Spleen (tissue), 11 donors: ENCODE results near the gene FZD4. TPM values are rescaled to one million over a fixed set of nuclear protein-coding genes. Genes with fewer than 3 reads are reported as not detected.

Source experiments
- DNase-seq: peaks from one replicate; pipeline ENCODE4 v3.0.0-alpha.2; 2020
- H3K27ac ChIP-seq, 8 donors: fragments of 200-600 bp; sonication (generic) in 7 of 8; 1 replicate in 4 of 8; 2 replicates in 4 of 8; pipeline versions ENCODE4 v1.5.0 to v1.8.0; 2016 to 2021; ENCODE audit warnings: inconsistent platforms in 4 of 8, mild to moderate bottlenecking in 4 of 8, moderate library complexity in 1 of 8
- H3K27me3 ChIP-seq, 7 donors: fragments of 200-600 bp; sonication (generic) in 6 of 7; replicated peaks in 1 of 7; 1 replicate in 4 of 7; 2 replicates in 3 of 7; pipeline versions ENCODE4 v1.5.0 to v1.8.0; 2016 to 2021; ENCODE audit warnings: inconsistent platforms in 3 of 7, mild to moderate bottlenecking in 1 of 7
- H3K36me3 ChIP-seq, 6 donors: fragments of 200-600 bp; sonication (generic) in 5 of 6; 1 replicate in 4 of 6; 2 replicates in 2 of 6; pipeline versions ENCODE4 v1.5.0 to v1.8.0; 2016 to 2021; ENCODE audit warnings: inconsistent platforms in 2 of 6
- H3K4me1 ChIP-seq, 6 donors: fragments of 200-600 bp; sonication (generic) in 5 of 6; 1 replicate in 3 of 6; 2 replicates in 3 of 6; pipeline versions ENCODE4 v1.5.0 to v1.8.0; 2016 to 2021; ENCODE audit warnings: inconsistent platforms in 3 of 6
- H3K4me3 ChIP-seq, 8 donors: fragments of 200-600 bp; sonication (generic) in 7 of 8; 1 replicate in 4 of 8; 2 replicates in 4 of 8; pipeline versions ENCODE4 v1.5.0 to v1.8.0; 2016 to 2021; ENCODE audit warnings: inconsistent platforms in 4 of 8, mild to moderate bottlenecking in 4 of 8, moderate library complexity in 2 of 8
- H3K9me3 ChIP-seq, 8 donors: fragments of 200-600 bp; sonication (generic) in 7 of 8; 1 replicate in 4 of 8; 2 replicates in 4 of 8; pipeline versions ENCODE4 v1.5.0 to v1.8.0; 2016 to 2021; ENCODE audit warnings: inconsistent platforms in 4 of 8
- CTCF ChIP-seq, 11 experiments: fragments of 200-600 bp in 7 of 11; fragments of 450-650 bp in 4 of 11; sonication (generic) in 4 of 11; IDR thresholded peaks in 8 of 11; conservative IDR thresholded peaks in 3 of 11; 1 replicate in 7 of 11; 2 replicates in 4 of 11; pipeline versions ENCODE4 v1.4.0 to v1.8.0; 2016 to 2021; ENCODE audit warnings: antibody characterized with exemption in 11 of 11, inconsistent platforms in 4 of 11, mild to moderate bottlenecking in 1 of 11
- POLR2A ChIP-seq, 3 donors: fragments of 450-650 bp; IDR thresholded peaks; one replicate each; pipeline ENCODE4 v1.5.1; 2017; ENCODE audit warnings: antibody characterized with exemption in 3 of 3, mild to moderate bottlenecking in 1 of 3
- POLR2AphosphoS5 ChIP-seq, 3 donors: sonication (generic); formaldehyde crosslinking; IDR thresholded peaks; one replicate each; pipeline ENCODE4 v1.5.1; 2017; ENCODE audit warnings: antibody characterized with exemption in 3 of 3
- WGBS, 5 donors: extraction: QIAGEN DNeasy Blood & Tissue Kit in 3 of 5; methylation state at CpG; one replicate each; pipeline versions ENCODE4 v1.1.5 to v1.1.7; 2013 to 2018; 5-methylcytosine and 5-hydroxymethylcytosine counted together
- intact Hi-C: fragments of 100-400 bp; cut with DNase I; formaldehyde crosslinking; loops from one replicate; pipeline ENCODE4 v1.15.0; 2023; ENCODE audit warnings: low total_unique reads
- polyA plus RNA-seq, 3 donors: library from polyadenylated mRNA; stranded (reverse); fragments of 200-250 nt; gene quantifications; one replicate each; pipeline ENCODE4 v1.2.1, GENCODE V29; 2013
- total RNA-seq, 7 donors: library from RNA; depleted of rRNA in 3 of 7; stranded (reverse); fragments of >200 nt in 3 of 7; fragmentation: NEBNext Ultra II Directional in 4 of 7; extraction: Animal tissue kit (Norgen Biotek cat#: 25700) in 4 of 7; gene quantifications; one replicate each; pipeline versions ENCODE4 v1.1.0 to v1.2.1, GENCODE V29; 2016 to 2021
- donor health status: healthy with polysubstance abuse.
- donor health status: DM: no; HTN: no; CAD: no; lungs with moderate emphysema.
- donor health status: DM: no; HTN: no; CAD: no.
- donor health status: Bipolar disorder and iron deficiency.
- donor health status: healthy.
- donor health status: DM: no; HTN: no; CAD: no.
- donor health status: DM: yes; HTN: yes; CAD: no.

FZD4 gene
- total and polyA plus RNA-seq, 10 donors: 3.0 to 46.7 (median 21.7) TPM

DNA sequence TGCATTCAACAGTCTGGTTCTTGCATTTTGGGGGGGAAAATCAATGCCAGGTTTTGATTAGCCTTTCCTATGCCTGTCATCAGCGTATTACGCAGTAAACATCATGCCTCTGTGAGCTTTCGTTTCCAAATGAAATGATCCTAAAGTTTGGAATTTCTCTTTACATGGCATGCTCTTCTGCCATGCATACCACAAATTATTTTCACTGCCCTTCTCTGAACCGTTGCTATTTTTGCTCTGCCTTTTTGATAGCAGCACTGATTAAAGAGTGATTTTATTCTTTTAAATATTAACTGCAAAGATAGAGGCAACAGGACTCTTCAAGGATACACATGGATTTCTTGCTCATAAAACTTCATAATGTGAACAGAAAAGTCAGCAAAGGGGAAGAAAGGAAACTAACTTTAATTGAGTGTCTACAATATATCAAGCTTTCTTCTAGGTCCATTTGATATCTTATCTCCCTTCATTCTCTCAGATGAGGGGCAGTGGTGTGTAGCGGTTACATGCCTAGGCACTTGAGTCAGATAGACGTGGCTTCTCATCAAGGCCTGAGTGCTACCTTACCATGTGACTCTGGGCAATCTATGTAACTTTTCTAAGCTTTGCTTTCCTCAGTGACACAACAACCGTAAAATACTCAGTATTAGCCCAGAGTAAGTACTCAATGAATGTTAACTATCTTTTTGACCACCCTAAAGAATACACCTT is 25.0 kb upstream of the FZD4 start:
- TF ChIP-seq CTCF (IDR thresholded peaks at IDR 0.05 in 8 of 11, conservative IDR thresholded peaks at IDR 0.05 in 3 of 11): no peak
- TF ChIP-seq POLR2AphosphoS5 (IDR thresholded peaks at IDR 0.05): no peak
- TF ChIP-seq POLR2A (IDR thresholded peaks at IDR 0.05): no peak
- H3K4me1 ChIP-seq: peaks cover 0 to 24% (median 7%) of the 10 kb centered on the region in 6 donors
- intact Hi-C loops: no loop called here
- no peak for DNase-seq
- H3K27ac ChIP-seq: peak overlapping the region in 5 of 8 donors; percentile 37 to 64 (median 60)
- H3K9me3 ChIP-seq: no peaks in the 10 kb centered on the region
- no peaks in the 10 kb centered on the region for H3K27me3 ChIP-seq
- no peaks in the 10 kb centered on the region for H3K36me3 ChIP-seq
- WGBS, 5 donors: 71 to 88% (median 82%) methylated on average over 7 of the region's 7 CpGs
- no peak overlapping the region for H3K4me3 ChIP-seq

- no peak for DNase-seq
- intact Hi-C loops: no loop called here
- H3K36me3 ChIP-seq: no peaks in the 10 kb centered on the region
- H3K4me1 ChIP-seq: peaks cover 0 to 24% (median 7%) of the 10 kb centered on the region in 6 donors
- H3K27me3 ChIP-seq: no peaks in the 10 kb centered on the region
- H3K27ac ChIP-seq: peak overlapping the region in 6 of 8 donors; percentile 37 to 64 (median 60)
- WGBS, 5 donors: 45 to 57% (median 46%) methylated on average over 3 of the region's 3 CpGs
- no peak overlapping the region for H3K4me3 ChIP-seq
- H3K9me3 ChIP-seq: peaks cover 0 to 4% (median 0%) of the 10 kb centered on the region in 8 donors
- TF ChIP-seq CTCF (IDR thresholded peaks at IDR 0.05 in 8 of 11, conservative IDR thresholded peaks at IDR 0.05 in 3 of 11): peak in 10 of 11 experiments; percentile 13 to 62 (median 50)
- TF ChIP-seq POLR2A (IDR thresholded peaks at IDR 0.05): no peak
- TF ChIP-seq POLR2AphosphoS5 (IDR thresholded peaks at IDR 0.05): no peak
Observed at GRCh38 chr11:86978756-86979608, 23.8 kb upstream of the FZD4 start.

DNA sequence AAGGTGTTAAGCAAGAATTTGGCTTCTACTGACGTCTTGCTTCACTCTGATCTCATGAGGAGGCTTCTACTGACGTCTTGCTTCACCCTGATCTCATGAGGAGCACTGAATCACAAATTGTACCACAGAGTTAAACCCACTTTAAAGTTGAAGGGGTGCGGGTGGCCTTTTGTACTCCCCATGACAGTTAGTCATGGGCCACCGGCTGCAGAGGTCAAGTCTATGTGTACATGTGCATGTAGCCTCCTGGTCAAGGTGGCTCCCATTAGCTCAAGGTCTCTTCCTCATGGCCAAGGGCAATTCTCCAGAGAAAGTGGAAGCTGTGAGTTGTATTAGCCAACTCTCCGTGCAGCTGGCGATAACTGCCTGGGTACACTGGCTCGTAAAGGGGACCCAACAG is 23.1 kb upstream of the FZD4 start:
- WGBS, 5 donors: 44 to 74% (median 58%) methylated on average over 7 of the region's 7 CpGs
- H3K27ac ChIP-seq: peak overlapping the region in 6 of 8 donors; percentile 37 to 64 (median 54)
- H3K27me3 ChIP-seq: no peaks in the 10 kb centered on the region
- intact Hi-C loops: no loop called here
- H3K9me3 ChIP-seq: peaks cover 0 to 10% (median 5%) of the 10 kb centered on the region in 8 donors
- H3K4me1 ChIP-seq: peaks cover 0 to 22% (median 7%) of the 10 kb centered on the region in 6 donors
- H3K4me3 ChIP-seq: no peak overlapping the region
- TF ChIP-seq POLR2AphosphoS5 (IDR thresholded peaks at IDR 0.05) (peak in 1 of 3 donors; percentile 56), POLR2A (IDR thresholded peaks at IDR 0.05) (no peak)
- no peak for DNase-seq
- H3K36me3 ChIP-seq: no peaks in the 10 kb centered on the region

- DNase-seq: no peak
- intact Hi-C loops: no loop called here
- 78 to 89% (median 82%) methylated on average over 6 of the region's 6 CpGs for whole genome bisulfite sequencing, 5 donors
Observed at GRCh38 chr11:86977441-86978050, 22.4 kb upstream of the FZD4 start.

More at GRCh38 chr11:86977441-86978050, 22.4 kb upstream of the FZD4 start:
- Histone ChIP-seq H3K4me1 (peaks cover 0 to 15% (median 7%) of the 10 kb centered on the region in 6 donors), H3K4me3 (no peak overlapping the region), H3K36me3 (no peaks in the 10 kb centered on the region), H3K27ac (peak overlapping the region in 5 of 8 donors; percentile 37 to 64 (median 50)), H3K9me3 (peaks cover 0 to 17% (median 12%) of the 10 kb centered on the region in 8 donors), H3K27me3 (no peaks in the 10 kb centered on the region)
- TF ChIP-seq POLR2AphosphoS5 (IDR thresholded peaks at IDR 0.05): no peak
- TF ChIP-seq CTCF (IDR thresholded peaks at IDR 0.05 in 8 of 11, conservative IDR thresholded peaks at IDR 0.05 in 3 of 11): no peak
- TF ChIP-seq POLR2A (IDR thresholded peaks at IDR 0.05): no peak
